ENCODE measurements around the gene TFDP2. TPM values are rescaled to one million over a fixed set of nuclear protein-coding genes. Genes with fewer than 3 reads are reported as not detected.

The TFDP2 gene
- total and polyA plus RNA-seq, 10 donors: 4.1 to 40.5 (median 27.9) TPM

GRCh38 chr3:141905129-141905528 is 244.2 kb downstream of the TFDP2 start:
- TF ChIP-seq POLR2AphosphoS5 (IDR thresholded peaks at IDR 0.05) (no peak), POLR2A (IDR thresholded peaks at IDR 0.05) (no peak), CTCF (IDR thresholded peaks at IDR 0.05 in 8 of 11, conservative IDR thresholded peaks at IDR 0.05 in 3 of 11) (no peak)
- Histone ChIP-seq H3K9me3 (peaks cover 0 to 9% (median 5%) of the 10 kb centered on the region in 8 donors), H3K4me3 (no peak overlapping the region), H3K27me3 (replicated peaks in 1 of 7) (no peaks in the 10 kb centered on the region), H3K27ac (no peak overlapping the region), H3K36me3 (peaks cover 0 to 71% (median 18%) of the 10 kb centered on the region in 6 donors), H3K4me1 (peaks cover 0 to 8% (median 0%) of the 10 kb centered on the region in 6 donors)
- intact Hi-C loops (cut with DNase I; ENCODE audit: low total_unique reads): no loop called here
- WGBS, 5 donors: 77 to 92% (median 91%) methylated on average over 2 of the region's 2 CpGs
- no peak for DNase-seq

GRCh38 chr3:141904203-141904602 is 245.1 kb downstream of the TFDP2 start:
- H3K9me3 ChIP-seq: peaks cover 0 to 18% (median 13%) of the 10 kb centered on the region in 8 donors
- H3K36me3 ChIP-seq: peaks cover 0 to 70% (median 18%) of the 10 kb centered on the region in 6 donors
- TF ChIP-seq POLR2AphosphoS5 (IDR thresholded peaks at IDR 0.05): no peak
- TF ChIP-seq CTCF (IDR thresholded peaks at IDR 0.05 in 8 of 11, conservative IDR thresholded peaks at IDR 0.05 in 3 of 11): no peak
- TF ChIP-seq POLR2A (IDR thresholded peaks at IDR 0.05): no peak
- intact Hi-C loops (cut with DNase I; ENCODE audit: low total_unique reads): no loop called here
- H3K4me3 ChIP-seq: no peak overlapping the region
- 73 to 84% (median 79%) methylated on average over 4 of the region's 4 CpGs for WGBS, 5 donors
- H3K27ac ChIP-seq: no peak overlapping the region
- no peaks in the 10 kb centered on the region for H3K27me3 ChIP-seq (replicated peaks in 1 of 7)
- peaks cover 0 to 8% (median 0%) of the 10 kb centered on the region in 6 donors for H3K4me1 ChIP-seq
- no peak for DNase-seq

GRCh38 chr3:141901914-141902313 is 247.4 kb downstream of the TFDP2 start:
- intact Hi-C loops (cut with DNase I; ENCODE audit: low total_unique reads): no loop called here
- Histone ChIP-seq H3K27me3 (replicated peaks in 1 of 7) (no peaks in the 10 kb centered on the region), H3K4me1 (peaks cover 0 to 8% (median 0%) of the 10 kb centered on the region in 6 donors), H3K27ac (no peak overlapping the region), H3K4me3 (no peak overlapping the region), H3K9me3 (peaks cover 0 to 18% (median 13%) of the 10 kb centered on the region in 8 donors), H3K36me3 (peaks cover 0 to 53% (median 6%) of the 10 kb centered on the region in 6 donors)
- TF ChIP-seq POLR2A (IDR thresholded peaks at IDR 0.05): no peak
- 58 to 70% (median 63%) methylated on average over 2 of the region's 2 CpGs for WGBS, 5 donors
- no peak for DNase-seq

- Histone ChIP-seq H3K4me3 (no peak overlapping the region), H3K27me3 (replicated peaks in 1 of 7) (no peaks in the 10 kb centered on the region), H3K9me3 (peaks cover 0 to 18% (median 13%) of the 10 kb centered on the region in 8 donors), H3K36me3 (peaks cover 0 to 43% (median 0%) of the 10 kb centered on the region in 6 donors), H3K4me1 (peaks cover 0 to 8% (median 0%) of the 10 kb centered on the region in 6 donors), H3K27ac (no peak overlapping the region)
- intact Hi-C loops (cut with DNase I; ENCODE audit: low total_unique reads): no loop called here
- TF ChIP-seq POLR2AphosphoS5 (IDR thresholded peaks at IDR 0.05) (no peak), CTCF (IDR thresholded peaks at IDR 0.05 in 8 of 11, conservative IDR thresholded peaks at IDR 0.05 in 3 of 11) (no peak), POLR2A (IDR thresholded peaks at IDR 0.05) (no peak)
- DNase-seq: no peak
- 94 to 100% (median 99%) methylated on average over 3 of the region's 3 CpGs for WGBS, 5 donors
These were observed 249.0 kb downstream of the TFDP2 start for GRCh38 chr3:141900343-141900742.
